Peyer's patch (tissue), 4 donors: ENCODE data around the gene OSBPL9. TPM values are rescaled to one million over a fixed set of nuclear protein-coding genes. Genes with fewer than 3 reads are reported as not detected.

ENCODE experiments used
- DNase-seq, 3 donors: peaks; one replicate each; pipeline ENCODE4 v3.0.0-alpha.2; 2017 to 2019
- H3K27ac ChIP-seq, 4 donors: fragments of 200-600 bp; sonication (generic); one replicate each; pipeline ENCODE4 v1.5.1; 2016 to 2019
- H3K27me3 ChIP-seq, 2 donors: fragments of 200-600 bp; sonication (generic); one replicate each; pipeline ENCODE4 v1.5.1; 2019
- H3K36me3 ChIP-seq, 3 donors: fragments of 200-600 bp; sonication (generic); one replicate each; pipeline ENCODE4 v1.5.1; 2016 to 2019
- H3K4me1 ChIP-seq, 4 donors: fragments of 200-600 bp; sonication (generic); one replicate each; pipeline ENCODE4 v1.5.1; 2016 to 2019
- H3K4me3 ChIP-seq, 4 donors: fragments of 200-600 bp; sonication (generic); 1 replicate in 3 of 4; 2 replicates in 1 of 4; pipeline ENCODE4 v1.5.1; 2016 to 2019; ENCODE audit warnings: mild to moderate bottlenecking in 1 of 4
- H3K9me3 ChIP-seq, 4 donors: fragments of 200-600 bp; sonication (generic); one replicate each; pipeline ENCODE4 v1.5.1; 2016 to 2019; ENCODE audit warnings: mild to moderate bottlenecking in 1 of 4
- CTCF ChIP-seq, 6 experiments: fragments of 450-650 bp in 4 of 6; fragments of 200-600 bp in 2 of 6; sonication (generic) in 1 of 6; IDR thresholded peaks; one replicate each; pipeline ENCODE4 v1.5.1; 2017 to 2019; ENCODE audit warnings: antibody characterized with exemption in 6 of 6, mild to moderate bottlenecking in 3 of 6, moderate library complexity in 1 of 6
- POLR2A ChIP-seq, 2 donors: fragments of 450-650 bp; IDR thresholded peaks; one replicate each; pipeline ENCODE4 v1.5.1; 2017; ENCODE audit warnings: antibody characterized with exemption in 2 of 2, mild to moderate bottlenecking in 2 of 2, moderate library complexity in 2 of 2
- total RNA-seq, 4 donors: library from RNA; depleted of rRNA; stranded (reverse); fragments of >200 nt; gene quantifications; one replicate each; pipeline ENCODE4 v1.1.0, GENCODE V29; 2016

OSBPL9 gene
- total RNA-seq, 4 donors from 2014 or later, result 54.1 to 597 (median 69.8) TPM

- TF ChIP-seq POLR2A (IDR thresholded peaks at IDR 0.05) (no peak), CTCF (IDR thresholded peaks at IDR 0.05) (no peak)
These were observed 88.1 kb downstream of the OSBPL9 start for GRCh38 chr1:51705035-51705434.

GRCh38 chr1:51708911-51709760 lies 92.2 kb downstream of the OSBPL9 start:
- H3K27ac ChIP-seq, result no peak overlapping the region
- DNase-seq, result no peak
- no peaks in the 10 kb centered on the region for H3K9me3 ChIP-seq
- TF ChIP-seq POLR2A (IDR thresholded peaks at IDR 0.05), result no peak
- TF ChIP-seq CTCF (IDR thresholded peaks at IDR 0.05), result no peak
- no peaks in the 10 kb centered on the region for H3K27me3 ChIP-seq
- no peaks in the 10 kb centered on the region for H3K36me3 ChIP-seq
- H3K4me1 ChIP-seq, result no peaks in the 10 kb centered on the region
- H3K4me3 ChIP-seq, result no peak overlapping the region

More at GRCh38 chr1:51705035-51705434, 88.1 kb downstream of the OSBPL9 start:
- no peaks in the 10 kb centered on the region for H3K9me3 ChIP-seq
- peaks cover 0 to 4% (median 0%) of the 10 kb centered on the region in 3 donors for H3K36me3 ChIP-seq
- H3K4me1 ChIP-seq, result no peaks in the 10 kb centered on the region
- H3K27ac ChIP-seq, result no peak overlapping the region
- no peak overlapping the region for H3K4me3 ChIP-seq
- no peak for DNase-seq
- H3K27me3 ChIP-seq, result no peaks in the 10 kb centered on the region

- H3K4me3 ChIP-seq, result no peak overlapping the region
- H3K9me3 ChIP-seq, result no peaks in the 10 kb centered on the region
- H3K27ac ChIP-seq, result no peak overlapping the region
- H3K36me3 ChIP-seq, result no peaks in the 10 kb centered on the region
- DNase-seq, result no peak
- no peaks in the 10 kb centered on the region for H3K4me1 ChIP-seq
- TF ChIP-seq CTCF (IDR thresholded peaks at IDR 0.05) (no peak), POLR2A (IDR thresholded peaks at IDR 0.05) (no peak)
- H3K27me3 ChIP-seq, result no peaks in the 10 kb centered on the region
These were observed 93.1 kb downstream of the OSBPL9 start for GRCh38 chr1:51709951-51710350.

DNA sequence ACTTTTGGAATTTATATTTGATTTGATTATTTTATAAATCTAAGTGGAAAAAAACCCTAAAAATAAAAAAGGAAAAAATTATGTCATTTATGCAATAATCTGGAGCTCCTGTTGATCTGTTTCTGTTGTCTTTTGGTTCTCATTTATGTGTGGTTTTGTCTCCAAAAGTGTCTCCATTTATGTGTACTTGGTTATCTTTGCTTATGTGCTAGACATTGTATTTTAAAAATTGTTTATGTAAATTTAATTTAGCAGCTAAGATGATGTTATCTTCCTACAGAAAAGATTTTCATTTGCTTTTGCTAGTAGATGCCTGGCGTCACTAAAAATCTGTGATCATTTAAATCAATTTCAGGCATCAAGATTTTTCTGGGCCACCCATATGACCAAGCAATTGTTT lies 95.7 kb downstream of the OSBPL9 start:
- no peak for DNase-seq

DNA sequence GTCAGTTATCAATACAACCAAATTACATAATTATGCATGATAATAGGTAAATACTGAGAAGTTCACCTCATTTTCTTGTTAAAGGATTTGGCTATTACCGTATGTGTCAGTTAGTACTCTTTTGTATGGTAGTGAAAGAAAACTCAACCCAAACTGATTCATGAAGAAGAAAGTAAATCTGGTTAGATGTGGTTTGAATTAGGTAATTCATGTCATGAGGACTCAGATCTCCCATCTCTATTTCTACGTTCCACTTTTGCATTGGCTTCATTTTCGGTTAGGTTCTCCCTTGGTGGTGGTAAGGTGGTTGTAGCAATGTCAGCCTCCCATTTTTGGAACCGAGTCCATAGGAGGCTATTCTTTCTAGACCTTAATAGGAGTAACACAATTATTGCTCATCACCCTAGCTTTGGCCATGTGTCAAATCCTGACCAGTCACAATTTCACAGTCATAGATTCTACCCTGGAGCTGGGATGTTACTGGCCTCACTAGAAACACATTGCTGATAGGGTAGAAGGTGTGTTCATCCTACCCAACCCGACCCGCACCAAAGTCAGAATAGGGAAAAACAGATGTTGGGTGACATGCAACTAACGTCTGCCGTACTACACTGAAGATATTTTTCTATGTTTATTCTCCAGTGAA lies 97.6 kb downstream of the OSBPL9 start:
- Histone ChIP-seq H3K36me3 (no peaks in the 10 kb centered on the region), H3K9me3 (no peaks in the 10 kb centered on the region), H3K4me1 (no peaks in the 10 kb centered on the region), H3K4me3 (no peak overlapping the region), H3K27ac (no peak overlapping the region), H3K27me3 (no peaks in the 10 kb centered on the region)
- no peak for TF ChIP-seq POLR2A (IDR thresholded peaks at IDR 0.05)
- DNase-seq, result no peak

More for the DNA sequence above, 95.7 kb downstream of the OSBPL9 start:
- Histone ChIP-seq H3K9me3 (no peaks in the 10 kb centered on the region), H3K36me3 (no peaks in the 10 kb centered on the region), H3K4me1 (no peaks in the 10 kb centered on the region), H3K4me3 (no peak overlapping the region), H3K27ac (no peak overlapping the region), H3K27me3 (no peaks in the 10 kb centered on the region)
- TF ChIP-seq POLR2A (IDR thresholded peaks at IDR 0.05) (no peak), CTCF (IDR thresholded peaks at IDR 0.05) (no peak)

DNA sequence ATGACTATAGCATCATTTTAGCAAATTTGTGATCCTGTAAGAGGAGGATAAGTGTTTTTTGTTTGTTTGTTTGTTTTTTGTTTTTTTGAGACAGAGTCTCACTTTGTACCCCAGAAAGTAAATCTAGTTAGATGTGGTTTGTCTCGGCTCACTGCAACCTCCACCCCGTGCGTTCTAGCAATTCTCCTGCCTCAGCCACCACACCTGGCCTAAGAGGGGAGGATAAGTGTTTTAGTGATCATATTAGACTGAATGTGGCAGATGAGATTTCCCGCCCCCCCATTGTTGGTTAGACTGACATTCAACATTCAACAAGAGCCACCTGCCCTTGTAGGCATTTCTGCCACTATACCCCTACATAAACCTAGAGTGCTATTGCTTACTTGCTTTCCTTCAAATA lies 98.5 kb downstream of the OSBPL9 start:
- no peaks in the 10 kb centered on the region for H3K9me3 ChIP-seq
- no peaks in the 10 kb centered on the region for H3K36me3 ChIP-seq
- no peaks in the 10 kb centered on the region for H3K27me3 ChIP-seq
- no peaks in the 10 kb centered on the region for H3K4me1 ChIP-seq
- no peak for DNase-seq
- H3K27ac ChIP-seq, result no peak overlapping the region
- no peak overlapping the region for H3K4me3 ChIP-seq
- TF ChIP-seq CTCF (IDR thresholded peaks at IDR 0.05), result no peak
- TF ChIP-seq POLR2A (IDR thresholded peaks at IDR 0.05), result no peak
